GM23338 (cell line): ENCODE results near the gene PPM1N. TPM values are rescaled to one million over a fixed set of nuclear protein-coding genes. Genes with fewer than 3 reads are reported as not detected.

ENCODE experiments used
- ATAC-seq: fragments of 200-7000 bp; cut with Tn5 transposase; 3 replicates; pipeline ENCODE4 v1.9.1; 2020
- DNase-seq: peaks from one replicate; pipeline ENCODE4 v3.0.0-alpha.2; 2015; ENCODE audit warnings: low spot score
- H2AFZ ChIP-seq: fragments of 200-600 bp; sonication (generic); 2 replicates; pipeline ENCODE4 v1.8.0; 2016; ENCODE audit warnings: antibody characterized with exemption, mild to moderate bottlenecking, moderate library complexity
- H3F3A ChIP-seq: fragments of 200-600 bp; sonication (generic); replicated peaks from 2 replicates; pipeline ENCODE4 v1.8.0; 2017; ENCODE audit warnings: antibody characterized with exemption, mixed run types, low read depth
- H3K27ac ChIP-seq: fragments of 200-600 bp; sonication (generic); 2 replicates; pipeline ENCODE4 v1.6.1; 2016; ENCODE audit warnings: low read depth
- H3K27me3 ChIP-seq: fragments of 200-600 bp; sonication (generic); 2 replicates; pipeline ENCODE4 v1.8.0; 2016; ENCODE audit warnings: mild to moderate bottlenecking, mixed run types, moderate library complexity; ENCODE audit not compliant: insufficient read depth
- H3K36me3 ChIP-seq: fragments of 200-600 bp; sonication (generic); 2 replicates; pipeline ENCODE4 v1.8.0; 2016; ENCODE audit warnings: mild to moderate bottlenecking; ENCODE audit not compliant: insufficient read depth
- H3K4me1 ChIP-seq: fragments of 200-600 bp; sonication (generic); 2 replicates; pipeline ENCODE4 v1.8.0; 2016; ENCODE audit warnings: mild to moderate bottlenecking, moderate library complexity; ENCODE audit not compliant: insufficient read depth
- H3K4me2 ChIP-seq: fragments of 200-600 bp; sonication (generic); 2 replicates; pipeline ENCODE4 v1.7.1; 2017; ENCODE audit warnings: mixed run types
- H3K4me3 ChIP-seq: fragments of 200-600 bp; sonication (generic); 2 replicates; pipeline ENCODE4 v1.6.1; 2016; ENCODE audit warnings: mixed run types
- H3K79me2 ChIP-seq: fragments of 200-600 bp; sonication (generic); replicated peaks from 2 replicates; pipeline ENCODE4 v1.8.0; 2017; ENCODE audit warnings: mild to moderate bottlenecking; ENCODE audit not compliant: insufficient read depth
- H3K9me2 ChIP-seq: fragments of 200-600 bp; sonication (generic); 2 replicates; pipeline ENCODE4 v1.8.0; 2017; ENCODE audit not compliant: insufficient read depth
- H4K20me1 ChIP-seq: fragments of 200-600 bp; sonication (generic); replicated peaks from 2 replicates; pipeline ENCODE4 v1.8.0; 2017; ENCODE audit warnings: mild to moderate bottlenecking; ENCODE audit not compliant: insufficient read depth
- H3K27ac Mint-ChIP-seq: 2 replicates; pipeline ENCODE4 v1.8.0; 2020; ENCODE audit warnings: inconsistent platforms, mild to moderate bottlenecking, moderate library complexity, mixed read lengths
- H3K27me3 Mint-ChIP-seq: 3 replicates; pipeline ENCODE4 v1.8.0; 2022; ENCODE audit warnings: low read depth, mild to moderate bottlenecking, moderate library complexity, mixed read lengths, inconsistent platforms; ENCODE audit not compliant: insufficient read depth, poor library complexity
- H3K36me3 Mint-ChIP-seq: 3 replicates; pipeline ENCODE4 v1.8.0; 2021; ENCODE audit warnings: low read depth, mild to moderate bottlenecking, inconsistent platforms, moderate library complexity, mixed read lengths
- H3K4me1 Mint-ChIP-seq: 3 replicates; pipeline ENCODE4 v1.8.0; 2020; ENCODE audit warnings: mild to moderate bottlenecking, inconsistent platforms, mixed read lengths
- H3K4me3 Mint-ChIP-seq: 3 replicates; pipeline ENCODE4 v1.8.0; 2021; ENCODE audit warnings: moderate library complexity, mild to moderate bottlenecking, inconsistent platforms, mixed read lengths
- H3K9me3 Mint-ChIP-seq: 3 replicates; pipeline ENCODE4 v1.8.0; 2020; ENCODE audit warnings: moderate library complexity, mild to moderate bottlenecking, inconsistent platforms, mixed read lengths
- CREB1 ChIP-seq: fragments of 250-450 bp; sonication (Bioruptor Pico); IDR thresholded peaks from 2 replicates; pipeline ENCODE4 v1.5.0; 2020; ENCODE audit warnings: low read depth, mild to moderate bottlenecking, moderate library complexity
- CTCF ChIP-seq, 2 experiments: fragments of 200-600 bp in 1 of 2; sonication (generic) in 1 of 2; conservative IDR thresholded peaks; 2 replicates each; pipeline versions ENCODE4 v1.5.1 to v1.6.1; 2016 to 2017; ENCODE audit warnings: antibody characterized with exemption in 2 of 2, low read depth in 2 of 2, mild to moderate bottlenecking in 2 of 2, moderate library complexity in 1 of 2
- ETS1 ChIP-seq: IDR thresholded peaks from 2 replicates; pipeline ENCODE4 v1.6.1; 2016; ENCODE audit warnings: antibody characterized with exemption
- EZH2 ChIP-seq: fragments of 200-600 bp; sonication (generic); IDR thresholded peaks from one replicate; pipeline ENCODE4 v1.8.0; 2017; ENCODE audit warnings: antibody characterized with exemption, mild to moderate bottlenecking, low read depth; ENCODE audit not compliant: unreplicated experiment
- EZH2phosphoT487 ChIP-seq: fragments of 200-600 bp; sonication (generic); IDR thresholded peaks from one replicate; pipeline ENCODE4 v1.8.1; 2018; ENCODE audit warnings: antibody characterized with exemption; ENCODE audit not compliant: unreplicated experiment
- JUNB ChIP-seq: IDR thresholded peaks from one replicate; pipeline ENCODE4 v1.6.1; 2016; ENCODE audit warnings: antibody characterized with exemption; ENCODE audit not compliant: unreplicated experiment
- NANOG ChIP-seq: IDR thresholded peaks from 2 replicates; pipeline ENCODE4 v1.6.1; 2016; ENCODE audit warnings: antibody characterized with exemption, borderline replicate concordance
- POLR2AphosphoS5 ChIP-seq: IDR thresholded peaks from 2 replicates; pipeline ENCODE4 v1.6.1; 2016; ENCODE audit warnings: antibody characterized with exemption, low read depth
- REST ChIP-seq: IDR thresholded peaks from one replicate; pipeline ENCODE4 v1.6.1; 2018; ENCODE audit warnings: antibody characterized with exemption; ENCODE audit not compliant: unreplicated experiment
- STAT1 ChIP-seq: IDR thresholded peaks from one replicate; pipeline ENCODE4 v1.6.1; 2016; ENCODE audit warnings: antibody characterized with exemption; ENCODE audit not compliant: unreplicated experiment
- ZNF114 ChIP-seq: fragments of 250-450 bp; sonication (Bioruptor Pico); IDR thresholded peaks from 2 replicates; pipeline ENCODE4 v1.5.0; 2020; ENCODE audit warnings: mild to moderate bottlenecking, moderate library complexity
- ZNF331 ChIP-seq: fragments of 250-450 bp; sonication (Bioruptor Pico); IDR thresholded peaks from 2 replicates; pipeline ENCODE4 v1.5.0; 2020; ENCODE audit warnings: low read depth, mild to moderate bottlenecking, moderate library complexity
- ZNF462 ChIP-seq: fragments of 250-450 bp; sonication (Bioruptor Pico); IDR thresholded peaks from 2 replicates; pipeline ENCODE4 v1.5.0; 2020; ENCODE audit warnings: mild to moderate bottlenecking, moderate library complexity
- polyA plus RNA-seq: library from polyadenylated mRNA; unstranded; fragments of >200 nt; fragmentation: Nextera tagmentation; extraction: Ambion mirVana; gene quantifications from 2 replicates; pipeline ENCODE4 v1.2.1, GENCODE V29; 2016
- total RNA-seq: library from RNA; depleted of rRNA; stranded (reverse); fragments of >200 nt; shearing (Covaris generic); gene quantifications from 2 replicates; pipeline ENCODE4 v1.2.3, GENCODE V29; 2014

The PPM1N gene
- total and polyA plus RNA-seq, 2 experiments from 2014 or later, result 15.2 to 25.1 TPM

- no peak overlapping the region; the same call in 1 of the 2 replicates for H3K27ac ChIP-seq
- H3K9me2 ChIP-seq, result no peaks in the 10 kb centered on the region
- H4K20me1 ChIP-seq, result peaks cover 44% of the 10 kb centered on the region
- ATAC-seq (no peak), DNase-seq (no peak)
- Mint-ChIP-seq H3K4me1 (peaks cover 7% of the 10 kb centered on the region; the same call in 2 of the 3 replicates), H3K27ac (no peak overlapping the region), H3K4me3 (no peak overlapping the region), H3K36me3 (peaks cover 32% of the 10 kb centered on the region), H3K9me3 (no peaks in the 10 kb centered on the region; the same call in 2 of the 3 replicates), H3K27me3 (peaks cover 11% of the 10 kb centered on the region)
- H2AFZ ChIP-seq, result no peak overlapping the region
- H3K27me3 ChIP-seq, result no peaks in the 10 kb centered on the region
- no peak overlapping the region for H3K4me3 ChIP-seq
- H3F3A ChIP-seq, result 0 out of 2 replicates have a peak, but pooled peaks cover 10% of the 10 kb centered on the region
- no peak for TF ChIP-seq ZNF114 (CRISPR knock-in tag)
- TF ChIP-seq POLR2AphosphoS5, result no peak
- no peak for TF ChIP-seq CTCF (conservative IDR thresholded peaks at IDR 0.05; ENCODE audit: low read depth in 2 of 2)
- no peak for TF ChIP-seq EZH2
- TF ChIP-seq NANOG, result no peak
- TF ChIP-seq STAT1, result no peak
- TF ChIP-seq CREB1, result no peak
- no peak for TF ChIP-seq REST
- no peak for TF ChIP-seq ZNF331 (CRISPR knock-in tag)
- TF ChIP-seq JUNB, result no peak
- TF ChIP-seq ETS1, result no peak
- TF ChIP-seq ZNF462 (CRISPR knock-in tag), result no peak
- TF ChIP-seq EZH2phosphoT487, result no peak
- peaks cover 7% of the 10 kb centered on the region for H3K36me3 ChIP-seq
- no peak overlapping the region for H3K4me2 ChIP-seq
- peaks cover 53% of the 10 kb centered on the region for H3K79me2 ChIP-seq
- H3K4me1 ChIP-seq, result peaks cover 4% of the 10 kb centered on the region; the same call in 1 of the 2 replicates
Observed at GRCh38 chr19:45517641-45518468, 19.6 kb downstream of the PPM1N start.
